GM12878 (cell line): ENCODE measurements around the gene PLEKHG2. TPM values are rescaled to one million over a fixed set of nuclear protein-coding genes. Genes with fewer than 3 reads are reported as not detected.

Source experiments
- ATAC-seq: fragments of 200-7000 bp; cut with Tn5 transposase; 3 replicates; pipeline ENCODE4 v1.9.1; 2020; ENCODE audit warnings: mild to moderate bottlenecking, moderate library complexity
- BruUV-seq: library from RNA; stranded (reverse); fragments of 400-500 nt; replicated peaks from 2 replicates; lab custom pipeline; 2021; lab: Mats Ljungman, UMichigan
- CTCF ChIA-PET: fragments of 300-600 bp; sonication (Branson Sonifier 250); formaldehyde crosslinking; extraction: SDS; loops from one replicate; lab custom pipeline; 2021; ENCODE audit warnings: inconsistent platforms; lab: Yijun Ruan, JAX
- POLR2A ChIA-PET: fragments of 350-600 bp; formaldehyde crosslinking; extraction: SDS; loops from one replicate; lab custom pipeline; 2021; ENCODE audit warnings: inconsistent platforms; lab: Charles Lee
- RAD21 ChIA-PET: fragments of 300-600 bp; sonication (Branson Sonifier 250); formaldehyde crosslinking; loops from one replicate; lab custom pipeline; 2023; ENCODE audit warnings: antibody characterized with exemption; ENCODE audit not compliant: unreplicated experiment; lab: Charles Lee
- SMC1A ChIA-PET: fragments of 300-600 bp; sonication (Branson Sonifier 250); formaldehyde crosslinking; loops from one replicate; lab custom pipeline; 2023; ENCODE audit not compliant: unreplicated experiment, uncharacterized antibody; lab: Charles Lee
- DNase-seq: peaks from one replicate; pipeline ENCODE4 v3.0.0-alpha.2; 2011; ENCODE audit warnings: low read depth, low spot score
- FAIRE-seq: peaks from 3 replicates; lab custom pipeline; 2011; peaks lifted over from hg19 to GRCh38; lab: Jason Lieb, UNC
- H2AFZ ChIP-seq: 2 replicates; pipeline ENCODE4 v1.6.0; 2011; ENCODE audit warnings: low read depth, low read length, control low read depth; ENCODE audit not compliant: control insufficient read depth
- H3K27ac ChIP-seq: 2 replicates; pipeline ENCODE4 v1.5.1; 2011; ENCODE audit warnings: control low read depth; ENCODE audit not compliant: control insufficient read depth, insufficient read depth
- H3K27me3 ChIP-seq, 2 experiments: replicated peaks in 1 of 2; 2 replicates each; pipeline versions ENCODE4 v1.6.0 to v1.6.1; 2011; ENCODE audit warnings: low read length in 1 of 2; ENCODE audit not compliant: control insufficient read depth in 2 of 2, insufficient read depth in 2 of 2
- H3K36me3 ChIP-seq, 2 experiments: 2 replicates each; pipeline ENCODE4 v1.5.1; 2011; ENCODE audit warnings: low read length in 1 of 2; ENCODE audit not compliant: control insufficient read depth in 2 of 2, insufficient read depth in 2 of 2
- H3K4me1 ChIP-seq: 2 replicates; pipeline ENCODE4 v1.6.1; 2011; ENCODE audit warnings: mild to moderate bottlenecking, low read length, moderate library complexity, mixed read lengths; ENCODE audit not compliant: control insufficient read depth, insufficient read depth
- H3K4me2 ChIP-seq: 2 replicates; pipeline ENCODE4 v1.6.0; 2011; ENCODE audit warnings: control low read depth; ENCODE audit not compliant: control insufficient read depth, insufficient read depth
- H3K4me3 ChIP-seq: fragments of 200-600 bp; sonication (generic); 2 replicates; pipeline ENCODE4 v1.5.1; 2016
- H3K79me2 ChIP-seq: 2 replicates; pipeline ENCODE4 v1.6.0; 2011; ENCODE audit warnings: low read length; ENCODE audit not compliant: control insufficient read depth, insufficient read depth
- H3K9ac ChIP-seq: 2 replicates; pipeline ENCODE4 v1.8.0; 2011; ENCODE audit warnings: low read length, control low read depth, mixed read lengths; ENCODE audit not compliant: control insufficient read depth, insufficient read depth
- H3K9me3 ChIP-seq: replicated peaks from 3 replicates; pipeline ENCODE4 v1.5.1; 2011; ENCODE audit warnings: mild to moderate bottlenecking, low read length; ENCODE audit not compliant: control insufficient read depth, insufficient read depth
- H4K20me1 ChIP-seq: 2 replicates; pipeline ENCODE4 v1.6.0; 2011; ENCODE audit not compliant: control insufficient read depth, insufficient read depth
- BCL11A ChIP-seq: IDR thresholded peaks from 2 replicates; pipeline ENCODE4 v1.6.1; 2011; ENCODE audit warnings: low read depth, low read length
- EED ChIP-seq: sonication (generic); IDR thresholded peaks from 2 replicates; pipeline ENCODE4 v1.6.1; 2016; ENCODE audit warnings: antibody characterized with exemption, low read depth
- HDAC2 ChIP-seq: fragments of 200-600 bp; sonication (generic); IDR thresholded peaks from 2 replicates; pipeline ENCODE4 v1.6.1; 2017
- NR2C1 ChIP-seq: fragments of 450-650 bp; IDR thresholded peaks from 2 replicates; pipeline ENCODE4 v1.6.1; 2017; ENCODE audit warnings: antibody characterized with exemption, mild to moderate bottlenecking, moderate library complexity
- POLR2A ChIP-seq: IDR thresholded peaks from 2 replicates; pipeline ENCODE4 v1.6.1; 2011; ENCODE audit warnings: low read depth, mild to moderate bottlenecking, low read length
- POLR2AphosphoS2 ChIP-seq: IDR thresholded peaks from 2 replicates; pipeline ENCODE4 v1.6.1; 2011; ENCODE audit warnings: low read depth, mild to moderate bottlenecking, low read length, improper control_type of control experiment, moderate library complexity
- POLR2AphosphoS5 ChIP-seq: IDR thresholded peaks from 2 replicates; pipeline ENCODE4 v1.6.1; 2011; ENCODE audit warnings: mild to moderate bottlenecking, low read length, inconsistent platforms
- RBBP5 ChIP-seq: fragments of 200-600 bp; sonication (generic); conservative IDR thresholded peaks from 2 replicates; pipeline ENCODE4 v1.6.1; 2016
- SMAD1 ChIP-seq: fragments of 450-650 bp; IDR thresholded peaks from 2 replicates; pipeline ENCODE4 v1.6.1; 2018; ENCODE audit warnings: mild to moderate bottlenecking, low read depth; ENCODE audit not compliant: partially characterized antibody
- WGBS: methylation state at CpG from one replicate; pipeline ENCODE4 v1.1.6; 2016; ENCODE audit warnings: low lambda C conversion rate; ENCODE audit not compliant: insufficient replicate concordance, insufficient coverage; ENCODE audit errors: missing lambda C conversion rate; 5-methylcytosine and 5-hydroxymethylcytosine counted together
- in situ Hi-C: fragments of 300-500 bp; cut with MboI; formaldehyde crosslinking; loops from 9 replicates; pipeline ENCODE4 v1.14.3; 2018; ENCODE audit warnings: mixed read lengths
- intact Hi-C: fragments of 100-400 bp; cut with micrococcal nuclease; formaldehyde crosslinking; loops from one replicate; pipeline ENCODE4 v1.14.2; 2022; ENCODE audit not compliant: unreplicated experiment
- polyA plus RNA-seq, 11 experiments: library from polyadenylated mRNA; depleted of rRNA in 4 of 11; unstranded in 6 of 11; stranded (reverse) in 5 of 11; fragments of >200 nt; fragmentation: Nextera tagmentation in 4 of 11; fragmentation: Illumina TruSeq in 1 of 11; extraction: Ambion mirVana in 4 of 11; extraction: Trizol in 1 of 11; gene quantifications; 1 replicate in 1 of 11; 2 replicates in 10 of 11; pipeline versions ENCODE4 v1.2.1 to v1.2.3, GENCODE V29; 2011 to 2016; ENCODE audit warnings: inconsistent platforms in 2 of 11, missing spikeins in 2 of 11, low read depth in 1 of 11
- total RNA-seq, 4 experiments: library from RNA; depleted of rRNA in 3 of 4; stranded (reverse); fragments of >200 nt in 3 of 4; fragmentation: Illumina TruSeq in 1 of 4; extraction: Trizol in 1 of 4; gene quantifications; 2 replicates each; pipeline versions ENCODE4 v1.2.1 to v1.2.3, GENCODE V29; 2013 to 2021
- TF ChIP-seq, protein P1 (sequence below): fragments of 450-650 bp; IDR thresholded peaks from 2 replicates; pipeline ENCODE4 v1.6.1; 2017; ENCODE audit warnings: mild to moderate bottlenecking

The PLEKHG2 gene
- total and polyA plus RNA-seq, 10 of the 15 experiments (the other 5 are each of a cell fraction or from before 2014, with no cell fraction given), result 3.0 to 62.5 (median 17.2) TPM

DNA sequence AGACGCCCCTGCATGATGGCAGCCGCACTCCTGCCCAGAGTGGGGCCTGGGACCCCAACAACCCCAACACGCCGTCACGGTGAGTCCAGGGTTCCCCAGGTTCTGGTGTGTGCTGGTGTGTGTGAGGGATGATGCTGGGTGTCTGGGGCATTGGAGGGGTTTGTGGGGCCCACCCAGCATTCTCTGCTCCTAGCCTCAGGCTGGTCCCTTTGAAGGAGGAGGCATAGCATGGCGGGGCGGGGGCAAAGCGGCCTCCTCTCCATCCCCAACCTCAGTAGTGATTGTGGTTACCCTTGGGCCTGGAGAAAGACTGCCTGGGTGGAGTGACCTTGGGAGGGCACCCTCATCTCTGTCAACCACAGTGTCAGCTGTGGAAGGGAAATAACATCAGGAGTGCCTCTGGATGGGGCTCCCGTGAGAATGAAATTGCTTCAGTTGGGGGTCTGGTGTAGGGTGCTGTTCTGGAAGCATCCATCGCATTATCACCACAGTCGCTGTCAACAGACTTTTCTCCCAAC lies 61.0 kb downstream of the PLEKHG2 start:
- H3K79me2 ChIP-seq, result no peaks in the 10 kb centered on the region
- POLR2A ChIA-PET, result no interaction called here

More for the DNA sequence above, 61.0 kb downstream of the PLEKHG2 start:
- Histone ChIP-seq H3K27me3 (no peaks in the 10 kb centered on the region), H4K20me1 (no peaks in the 10 kb centered on the region), H2AFZ (no peak overlapping the region), H3K9me3 (no peaks in the 10 kb centered on the region), H3K4me1 (no peaks in the 10 kb centered on the region), H3K9ac (no peak overlapping the region), H3K27ac (no peak overlapping the region), H3K4me2 (no peak overlapping the region), H3K36me3 (peaks cover 41 to 65% of the 10 kb centered on the region in 2 experiments), H3K4me3 (no peak overlapping the region)
- intact Hi-C loops, result no loop called here
- in situ Hi-C loops, result no loop called here
- DNase-seq (no peak), FAIRE-seq (no peak), ATAC-seq (no peak)
- ChIA-PET RAD21 (interaction anchor here (1.2 to 1.9 kb wide), 3 partner anchors 30 to 61 kb away, joined by 4 to 6 read pairs (median 5); partner anchors contain the start of gene EID2B), CTCF (interaction anchor here (0.8 to 3.9 kb wide), 17 partner anchors 16 to 66 kb away, joined by 3 to 41 read pairs (median 4); partner anchors contain the start of genes DLL3, EID2B, RPS16 and SUPT5H), SMC1A (interaction anchor here (1.1 to 1.7 kb wide), 4 partner anchors 33 to 59 kb away, joined by 3 to 7 read pairs (median 4); partner anchors contain the start of genes EID2B and RPS16)
- no TSS peak for BruUV-seq
- WGBS, result 90% methylated on average over 11 of the region's 11 CpGs
- TF ChIP-seq, protein P1, sequence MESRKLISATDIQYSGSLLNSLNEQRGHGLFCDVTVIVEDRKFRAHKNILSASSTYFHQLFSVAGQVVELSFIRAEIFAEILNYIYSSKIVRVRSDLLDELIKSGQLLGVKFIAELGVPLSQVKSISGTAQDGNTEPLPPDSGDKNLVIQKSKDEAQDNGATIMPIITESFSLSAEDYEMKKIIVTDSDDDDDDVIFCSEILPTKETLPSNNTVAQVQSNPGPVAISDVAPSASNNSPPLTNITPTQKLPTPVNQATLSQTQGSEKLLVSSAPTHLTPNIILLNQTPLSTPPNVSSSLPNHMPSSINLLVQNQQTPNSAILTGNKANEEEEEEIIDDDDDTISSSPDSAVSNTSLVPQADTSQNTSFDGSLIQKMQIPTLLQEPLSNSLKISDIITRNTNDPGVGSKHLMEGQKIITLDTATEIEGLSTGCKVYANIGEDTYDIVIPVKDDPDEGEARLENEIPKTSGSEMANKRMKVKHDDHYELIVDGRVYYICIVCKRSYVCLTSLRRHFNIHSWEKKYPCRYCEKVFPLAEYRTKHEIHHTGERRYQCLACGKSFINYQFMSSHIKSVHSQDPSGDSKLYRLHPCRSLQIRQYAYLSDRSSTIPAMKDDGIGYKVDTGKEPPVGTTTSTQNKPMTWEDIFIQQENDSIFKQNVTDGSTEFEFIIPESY, result no peak
- TF ChIP-seq RBBP5 (no peak), POLR2AphosphoS2 (0 out of 2 replicates have a peak, but pooled peaks have one; percentile 19), NR2C1 (no peak), HDAC2 (no peak), SMAD1 (no peak), POLR2A (0 out of 2 replicates have a peak, but pooled peaks have one; percentile 26), EED (no peak), BCL11A (no peak), POLR2AphosphoS5 (no peak)
